ENCODE data around the gene SLC47A2. TPM values are rescaled to one million over a fixed set of nuclear protein-coding genes. Genes with fewer than 3 reads are reported as not detected.

Gene SLC47A2
- total RNA-seq, 2 donors from 2014 or later: not detected

DNA sequence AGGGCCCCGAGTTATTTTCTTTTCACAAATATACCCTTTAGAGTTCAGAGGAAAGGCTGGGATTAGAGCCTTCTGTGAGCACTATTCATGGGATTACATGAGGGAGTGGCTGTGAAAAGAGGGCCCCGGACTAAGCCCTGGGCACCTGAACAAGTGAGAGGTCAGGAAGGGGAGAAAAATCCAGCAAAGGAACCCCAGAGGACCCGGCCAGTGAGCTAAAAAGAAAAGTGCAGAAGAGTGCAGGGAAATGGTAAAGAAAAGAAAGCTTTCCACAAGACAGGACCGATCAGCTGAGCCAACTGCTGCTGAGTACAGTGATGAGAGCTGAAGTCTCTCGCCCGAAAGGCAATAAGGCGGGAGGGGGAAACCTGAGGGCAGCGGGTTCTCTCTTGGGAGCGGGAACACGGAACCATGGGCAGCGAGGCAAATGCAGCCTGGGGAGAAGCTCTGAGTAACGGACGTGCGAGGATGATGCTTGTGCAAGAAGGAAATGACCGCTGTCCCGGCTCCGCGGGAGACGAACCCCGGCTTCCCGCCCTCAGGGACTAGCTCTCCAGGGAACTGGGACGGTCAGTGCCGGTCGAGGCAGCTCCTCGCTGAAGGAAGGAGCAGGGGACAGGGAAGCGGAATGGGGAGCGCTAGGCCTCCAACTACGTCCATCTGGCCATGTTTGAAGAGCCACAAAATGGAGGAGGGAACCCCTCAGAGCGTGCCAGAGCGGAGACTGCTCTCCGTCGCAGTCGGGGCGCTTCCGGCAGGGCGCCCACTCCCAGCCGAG, 68.5 kb downstream of the SLC47A2 start:
- peak overlapping the region; percentile 96 to 97 for H3K27ac ChIP-seq
- no peaks in the 10 kb centered on the region for H3K36me3 ChIP-seq
- DNase-seq (ENCODE audit: low spot score): peak; percentile 88
- peaks cover 0 to 56% of the 10 kb centered on the region in 2 donors for H3K4me1 ChIP-seq
- H3K27me3 ChIP-seq: no peaks in the 10 kb centered on the region
- TF ChIP-seq, protein P1, sequence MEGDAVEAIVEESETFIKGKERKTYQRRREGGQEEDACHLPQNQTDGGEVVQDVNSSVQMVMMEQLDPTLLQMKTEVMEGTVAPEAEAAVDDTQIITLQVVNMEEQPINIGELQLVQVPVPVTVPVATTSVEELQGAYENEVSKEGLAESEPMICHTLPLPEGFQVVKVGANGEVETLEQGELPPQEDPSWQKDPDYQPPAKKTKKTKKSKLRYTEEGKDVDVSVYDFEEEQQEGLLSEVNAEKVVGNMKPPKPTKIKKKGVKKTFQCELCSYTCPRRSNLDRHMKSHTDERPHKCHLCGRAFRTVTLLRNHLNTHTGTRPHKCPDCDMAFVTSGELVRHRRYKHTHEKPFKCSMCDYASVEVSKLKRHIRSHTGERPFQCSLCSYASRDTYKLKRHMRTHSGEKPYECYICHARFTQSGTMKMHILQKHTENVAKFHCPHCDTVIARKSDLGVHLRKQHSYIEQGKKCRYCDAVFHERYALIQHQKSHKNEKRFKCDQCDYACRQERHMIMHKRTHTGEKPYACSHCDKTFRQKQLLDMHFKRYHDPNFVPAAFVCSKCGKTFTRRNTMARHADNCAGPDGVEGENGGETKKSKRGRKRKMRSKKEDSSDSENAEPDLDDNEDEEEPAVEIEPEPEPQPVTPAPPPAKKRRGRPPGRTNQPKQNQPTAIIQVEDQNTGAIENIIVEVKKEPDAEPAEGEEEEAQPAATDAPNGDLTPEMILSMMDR (IDR thresholded peaks at IDR 0.05): no peak
- no peaks in the 10 kb centered on the region for H3K9me3 ChIP-seq
- peak overlapping the region; percentile 77 to 85 for H3K4me3 ChIP-seq

- no peaks in the 10 kb centered on the region for H3K9me3 ChIP-seq
- TF ChIP-seq, protein P1 (IDR thresholded peaks at IDR 0.05): no peak
- no peak for DNase-seq (ENCODE audit: low spot score)
- H3K4me1 ChIP-seq: peaks cover 0 to 49% of the 10 kb centered on the region in 2 donors
- no peaks in the 10 kb centered on the region for H3K36me3 ChIP-seq
- peak overlapping the region; percentile 96 to 97 for H3K27ac ChIP-seq
- H3K27me3 ChIP-seq: no peaks in the 10 kb centered on the region
- peak overlapping the region in 1 of 2 donors; percentile 85 for H3K4me3 ChIP-seq
These were observed 69.3 kb downstream of the SLC47A2 start for GRCh38 chr17:19646788-19647696.

- TF ChIP-seq, protein P1 (IDR thresholded peaks at IDR 0.05): peak; percentile 19 to 48
- Histone ChIP-seq H3K27ac (no peak overlapping the region), H3K9me3 (no peaks in the 10 kb centered on the region), H3K4me1 (peaks cover 0 to 36% of the 10 kb centered on the region in 2 donors), H3K4me3 (no peak overlapping the region), H3K27me3 (no peaks in the 10 kb centered on the region), H3K36me3 (no peaks in the 10 kb centered on the region)
- no peak for DNase-seq (ENCODE audit: low spot score)
These were observed 70.6 kb downstream of the SLC47A2 start for GRCh38 chr17:19645734-19646201.

GRCh38 chr17:19644493-19645210, 71.7 kb downstream of the SLC47A2 start:
- TF ChIP-seq, protein P1 (IDR thresholded peaks at IDR 0.05): no peak
- H3K4me3 ChIP-seq: no peak overlapping the region
- no peaks in the 10 kb centered on the region for H3K27me3 ChIP-seq
- DNase-seq (ENCODE audit: low spot score): no peak
- H3K4me1 ChIP-seq: peaks cover 0 to 26% of the 10 kb centered on the region in 2 donors
- no peak overlapping the region for H3K27ac ChIP-seq
- H3K36me3 ChIP-seq: no peaks in the 10 kb centered on the region
- no peaks in the 10 kb centered on the region for H3K9me3 ChIP-seq

GRCh38 chr17:19642373-19642893, 74.0 kb downstream of the SLC47A2 start:
- H3K27me3 ChIP-seq: no peaks in the 10 kb centered on the region
- H3K4me1 ChIP-seq: peaks cover 0 to 15% of the 10 kb centered on the region in 2 donors
- no peaks in the 10 kb centered on the region for H3K36me3 ChIP-seq
- no peaks in the 10 kb centered on the region for H3K9me3 ChIP-seq
- no peak overlapping the region for H3K27ac ChIP-seq
- H3K4me3 ChIP-seq: no peak overlapping the region
- no peak for DNase-seq (ENCODE audit: low spot score)
- TF ChIP-seq, protein P1 (IDR thresholded peaks at IDR 0.05): no peak

All from right atrium auricular region (tissue), 2 donors.